AML-193 (cell line): ENCODE results near the gene TCN2.
"Not testable (repeated sequence)": the region's sequence is repeated elsewhere in the genome, so short reads cannot be mapped to it uniquely, and the experiment has no call there.

Experiments
- DNase-seq, 2 experiments: peaks; one replicate each; lab custom pipeline; 2025; lab: John Stamatoyannopoulos, UW

TCN2 gene

DNA sequence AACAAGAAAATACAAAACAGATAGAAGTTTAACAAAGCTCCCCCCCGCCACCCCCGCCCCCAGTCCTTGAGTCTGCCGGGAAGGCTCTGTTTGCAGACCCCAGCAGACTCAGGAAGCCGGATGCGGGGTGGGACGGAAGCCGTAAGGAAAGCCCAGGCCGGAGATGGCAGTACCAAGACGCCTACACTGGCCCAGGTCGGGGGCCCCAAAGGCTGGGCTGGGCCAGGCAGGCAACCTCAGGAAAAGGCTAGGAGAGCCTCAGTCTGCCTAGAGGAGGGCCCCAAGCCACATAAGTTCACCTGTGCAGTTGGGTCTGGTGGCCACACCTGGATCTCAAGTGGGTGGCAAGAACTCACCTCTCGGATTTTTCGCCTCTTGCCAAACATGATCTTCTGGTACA is 28.5 kb upstream of the TCN2 start:
- DNase-seq = no peak

GRCh38 chr22:30580896-30581295 is 26.1 kb upstream of the TCN2 start:
- no peak for DNase-seq

- DNase-seq = no peak
Measured at GRCh38 chr22:30582051-30582450, 24.9 kb upstream of the TCN2 start.

DNA sequence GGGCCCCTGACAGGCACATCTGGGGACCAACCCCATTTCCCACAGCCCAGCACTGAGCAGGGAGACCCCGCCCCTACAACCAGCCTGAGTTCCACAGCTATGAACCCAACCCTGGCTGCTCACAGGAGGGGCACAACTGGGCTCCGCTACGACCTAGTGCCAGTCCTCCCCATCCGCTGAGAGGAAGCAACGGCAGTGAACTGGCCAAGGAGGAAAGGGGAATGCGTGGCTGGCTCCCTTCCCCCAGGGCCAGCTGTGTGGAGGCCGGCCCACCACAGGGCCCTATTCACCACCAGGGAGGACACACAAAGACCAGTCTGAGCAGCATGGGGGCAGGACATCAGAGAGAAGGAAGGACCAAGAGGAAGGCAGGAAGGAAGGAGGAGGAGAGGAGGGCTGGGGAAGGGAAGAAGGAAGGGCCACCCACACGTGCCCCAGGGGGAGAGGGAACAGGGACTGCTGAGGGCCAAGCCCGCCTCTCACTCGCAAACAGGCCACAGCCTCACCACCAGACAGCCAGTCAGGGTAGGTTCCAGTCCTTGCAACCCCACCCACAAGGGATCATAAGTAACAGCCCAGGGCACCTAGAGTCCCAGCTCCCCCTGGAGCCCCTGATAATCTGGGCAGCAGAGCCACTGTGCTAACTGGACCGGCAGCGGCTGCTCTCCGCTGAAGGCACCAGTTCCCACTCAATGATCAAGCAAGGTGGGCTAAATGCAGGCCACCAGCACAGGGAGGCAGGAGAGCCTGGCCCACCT is 24.0 kb upstream of the TCN2 start:
- DNase-seq = no peak

DNA sequence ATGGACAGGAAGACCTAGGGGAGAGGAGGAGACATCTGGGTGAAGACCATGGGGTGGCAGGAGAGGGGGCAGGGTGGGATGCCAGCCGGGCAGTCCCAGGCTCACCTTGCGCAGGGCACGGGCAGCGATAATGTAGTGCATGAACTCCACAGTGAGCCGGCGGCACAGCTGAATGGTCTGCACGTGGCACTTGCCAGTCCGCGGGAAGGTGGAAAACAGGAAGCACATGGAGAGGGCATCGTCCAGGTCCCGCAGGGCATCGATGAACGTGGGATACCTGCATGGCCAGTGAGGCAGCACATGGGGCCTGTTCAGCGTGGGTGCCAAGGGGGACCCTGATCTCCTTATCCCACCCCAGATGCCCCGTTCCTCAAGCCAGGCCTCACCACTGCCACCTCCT is 22.5 kb upstream of the TCN2 start:
- no peak for DNase-seq

DNA sequence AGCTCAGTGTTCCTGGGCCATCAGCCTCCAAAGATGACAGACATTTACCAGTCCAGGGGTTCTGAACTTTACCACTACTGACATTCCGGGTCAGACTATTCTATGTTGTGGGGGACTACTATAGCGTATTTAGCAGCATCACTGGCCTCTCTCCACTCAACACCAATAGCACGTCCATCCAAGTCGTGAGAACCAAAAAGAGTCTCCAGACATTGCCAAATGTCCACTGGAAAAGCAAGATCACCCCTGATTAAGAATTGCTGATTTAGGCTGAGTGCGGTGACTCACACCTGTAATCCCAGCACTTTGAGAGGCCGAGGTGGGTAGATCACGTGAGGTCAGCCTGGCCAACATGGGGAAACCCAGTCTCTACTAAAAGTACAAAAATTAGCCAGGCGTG is 20.6 kb upstream of the TCN2 start:
- no peak for DNase-seq

DNA sequence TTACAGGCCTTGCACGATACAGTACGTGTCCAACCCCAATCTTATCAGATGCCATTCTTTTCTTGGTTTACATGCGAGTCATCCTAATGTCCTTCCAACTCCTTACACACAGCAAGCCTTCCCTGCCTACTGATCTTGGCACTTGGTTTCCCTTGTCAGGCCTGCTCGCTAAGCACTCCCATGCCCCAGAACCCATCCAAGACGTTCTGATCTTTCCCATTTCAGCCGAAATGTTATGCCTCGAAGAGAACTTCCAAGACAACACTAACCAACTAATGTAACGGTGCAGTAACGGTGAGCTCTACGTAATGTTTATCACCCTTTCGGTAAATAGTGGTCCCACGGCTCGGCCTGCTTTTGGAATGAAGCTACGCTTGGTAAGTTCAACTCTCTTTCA is 15.8 kb upstream of the TCN2 start:
- no peak for DNase-seq

DNA sequence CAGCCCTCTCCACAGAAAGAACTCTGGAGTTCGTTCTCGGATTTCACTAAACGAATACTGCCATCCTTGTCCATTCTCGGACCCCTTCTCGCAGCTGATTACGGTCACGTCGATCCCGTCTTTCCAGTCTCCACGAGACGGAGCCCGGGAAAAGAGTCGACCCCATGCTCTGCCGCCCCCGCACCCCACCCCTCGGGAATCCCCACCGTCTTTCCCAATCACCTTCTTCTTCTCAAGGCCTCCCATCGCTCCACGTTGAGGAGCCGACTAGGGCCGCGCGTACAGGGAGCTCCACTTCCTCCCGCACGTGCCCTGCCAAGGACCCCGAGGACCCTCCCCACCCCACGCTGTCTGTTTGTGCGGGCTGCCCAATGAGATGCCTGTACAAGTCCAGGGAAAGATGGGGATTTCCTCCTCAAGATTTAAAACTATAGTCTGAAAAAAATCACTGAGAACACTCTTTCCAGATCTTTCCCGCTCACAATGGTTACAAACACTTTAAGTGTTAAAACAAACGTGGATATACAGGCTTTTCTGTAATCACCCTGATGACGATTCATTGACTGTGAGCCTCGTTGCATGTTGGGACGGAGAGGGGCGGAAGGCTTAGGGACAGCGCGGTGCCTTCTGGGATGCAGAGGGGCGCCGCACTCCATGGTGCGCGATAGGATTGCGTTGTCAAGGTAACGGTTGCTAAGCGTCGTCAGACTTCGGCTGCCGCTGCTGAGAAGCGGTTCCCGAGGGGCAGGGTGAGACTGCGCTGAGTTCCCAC is 15.2 kb upstream of the TCN2 start, which contains the start of gene PES1:
Gene PES1 (minus strand): TSS at position 323 of the 772 bp plus-strand sequence. CDS start 77 bp downstream, at position 246.
- peak; percentile 92 to 97 for DNase-seq

GRCh38 chr22:30592360-30592713 is 14.6 kb upstream of the TCN2 start:
- DNase-seq = not testable (repeated sequence)

- no peak for DNase-seq
Measured at GRCh38 chr22:30596199-30596598, 10.8 kb upstream of the TCN2 start.

DNA sequence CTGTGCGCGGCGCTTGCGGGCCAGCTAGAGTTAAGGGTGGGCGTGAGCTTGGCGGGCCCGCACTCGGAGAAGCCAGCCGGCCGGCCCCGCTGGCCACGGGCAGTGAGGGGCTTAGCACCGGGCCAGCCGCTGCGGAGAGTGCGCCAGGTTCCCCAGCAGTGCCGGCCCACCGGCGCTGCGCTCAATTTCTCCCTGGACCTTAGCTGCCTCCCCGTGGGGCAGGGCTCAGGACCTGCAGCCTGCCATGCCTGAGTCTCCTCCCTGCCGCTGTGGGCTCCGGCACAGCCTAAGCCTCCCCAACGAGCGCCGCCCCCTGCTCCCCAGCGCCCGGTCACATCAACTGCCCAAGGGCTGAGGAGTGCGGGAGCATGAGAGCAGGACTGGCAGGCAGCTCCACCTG is 10.1 kb upstream of the TCN2 start:
- no peak for DNase-seq

DNA sequence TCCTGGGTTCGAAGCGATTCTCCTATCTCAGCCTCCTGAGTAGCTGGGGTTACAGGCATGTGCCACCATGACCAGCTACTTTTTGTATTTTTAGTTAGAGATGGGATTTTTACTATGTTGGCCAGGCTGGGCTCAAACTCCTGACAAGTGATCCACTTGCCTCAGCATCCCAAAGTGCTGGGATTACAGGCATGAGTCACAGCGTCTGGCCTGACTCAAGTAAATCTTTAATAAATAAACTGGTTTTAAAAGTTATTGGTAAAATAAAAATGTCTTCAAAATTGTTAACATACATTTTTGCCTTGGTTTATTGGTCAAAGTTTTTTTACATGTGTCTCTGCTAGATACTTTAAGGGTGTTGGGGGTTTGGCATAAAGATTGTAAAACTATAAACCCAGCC is 8.0 kb upstream of the TCN2 start:
- no peak for DNase-seq

DNA sequence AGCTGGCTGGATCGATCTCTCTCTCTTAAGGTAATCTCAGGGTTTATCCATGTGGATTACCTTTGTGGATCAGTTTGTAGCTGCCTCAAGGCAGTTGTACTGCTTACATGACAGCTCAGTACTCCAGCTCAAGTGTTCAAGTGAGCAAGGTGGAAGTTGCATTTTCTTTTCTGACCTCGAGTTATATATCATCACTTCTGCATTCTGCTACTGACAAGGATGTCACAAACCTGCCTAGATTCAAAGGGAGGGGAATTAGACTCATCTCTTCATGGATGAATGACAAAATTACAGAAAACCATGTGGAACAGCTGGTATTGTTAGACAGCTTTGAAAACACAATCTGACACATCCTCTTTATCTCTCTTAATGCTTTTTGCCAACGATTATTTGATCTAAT is 6.1 kb upstream of the TCN2 start:
- peak in 1 of 2 experiments; percentile 6 for DNase-seq

DNA sequence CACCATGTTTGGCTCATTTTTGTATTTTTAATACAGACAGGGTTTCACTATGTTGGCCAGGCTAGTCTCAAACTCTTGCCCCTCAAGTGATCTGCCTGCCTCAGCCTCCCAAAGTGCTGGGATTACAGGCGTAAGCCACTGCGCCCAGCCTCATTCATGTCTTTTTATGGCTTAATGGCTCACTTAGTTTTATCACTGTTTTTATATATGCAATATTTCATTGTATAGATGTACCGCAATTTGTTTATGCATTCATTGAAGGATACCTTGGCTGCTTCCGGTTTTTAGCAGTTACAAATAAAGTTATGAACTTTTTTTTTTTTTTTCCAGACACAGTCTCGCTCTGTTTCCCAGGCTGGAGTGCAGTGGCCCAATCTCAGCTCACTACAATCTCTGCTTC is 5.5 kb upstream of the TCN2 start:
- DNase-seq = no peak

- peak; percentile 32 to 35 for DNase-seq
Measured at GRCh38 chr22:30602049-30602448, 4.9 kb upstream of the TCN2 start.

GRCh38 chr22:30603801-30604200 is 3.2 kb upstream of the TCN2 start:
- no peak for DNase-seq

DNA sequence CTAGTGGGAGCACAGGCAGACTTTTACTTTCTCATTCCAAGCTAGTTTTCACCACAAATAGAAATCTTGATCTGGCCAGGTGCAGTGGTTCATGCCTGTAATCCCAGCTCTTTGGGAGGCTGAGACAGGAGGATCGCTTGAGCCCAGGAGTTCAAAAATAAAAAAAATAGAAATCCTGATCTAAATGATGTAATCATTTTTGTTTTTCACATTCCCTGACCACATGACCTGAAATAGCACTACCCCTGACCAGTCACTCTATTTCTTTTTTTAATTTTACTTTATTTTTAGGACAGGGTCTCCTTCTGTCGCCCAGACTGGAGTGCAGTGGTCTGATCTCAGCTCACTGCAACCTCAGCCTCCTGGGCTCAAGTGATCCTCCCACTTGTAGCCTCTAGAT is 2.3 kb upstream of the TCN2 start:
- no peak for DNase-seq

DNA sequence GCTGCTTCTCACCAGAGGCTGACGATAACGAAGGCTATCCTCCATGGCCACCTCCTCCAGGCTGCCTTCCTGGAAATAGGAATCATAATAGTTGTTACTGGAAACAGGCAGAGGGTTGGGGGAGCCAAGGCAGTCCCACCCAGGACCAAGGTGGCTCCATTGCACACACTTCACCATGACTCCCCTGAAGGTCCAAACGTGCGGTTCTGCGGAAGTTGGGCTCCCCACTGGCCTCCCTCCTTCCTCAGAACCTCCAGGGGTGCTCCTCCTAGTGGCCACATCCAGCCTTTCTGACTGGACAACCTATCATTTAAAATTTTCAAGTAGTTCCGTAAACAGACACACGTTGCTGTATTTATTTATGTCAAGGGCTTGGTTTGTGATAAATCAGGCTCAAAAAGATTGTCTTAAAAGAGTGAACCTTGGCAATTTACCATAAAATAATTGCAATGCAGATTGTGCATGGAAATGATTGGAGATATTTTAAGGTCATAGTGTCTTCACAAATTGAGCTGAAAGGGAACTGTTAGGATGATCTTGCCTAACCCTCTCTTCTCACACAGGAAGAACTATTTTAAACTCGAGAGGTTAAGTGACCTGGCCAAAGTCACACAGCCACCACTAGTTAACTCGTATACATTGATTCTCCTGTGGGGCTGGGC is 1.4 kb upstream of the TCN2 start:
- DNase-seq = peak; percentile 59 to 60

- DNase-seq = no peak
Measured at GRCh38 chr22:30607300-30607930, 441 bp downstream of the TCN2 start.

- no peak for DNase-seq
Measured at GRCh38 chr22:30607939-30608338, 965 bp downstream of the TCN2 start.

GRCh38 chr22:30609260-30610185 is 2.5 kb downstream of the TCN2 start:
- DNase-seq = peak; percentile 56 to 66
